Sigmoid colon (tissue), 7 donors: ENCODE measurements around the gene KCNJ4. TPM values are rescaled to one million over a fixed set of nuclear protein-coding genes. Genes with fewer than 3 reads are reported as not detected.
A peak's percentile ranks its signal among the peaks of the same experiment; 100 is the strongest.
"Not testable (repeated sequence)": the region's sequence is repeated elsewhere in the genome, so short reads cannot be mapped to it uniquely, and the experiment has no call there.

Experiments used
- DNase-seq: peaks from one replicate; pipeline ENCODE4 v3.0.0-alpha.2; 2019
- H3K27ac ChIP-seq, 4 donors: fragments of 200-600 bp; sonication (generic); one replicate each; pipeline ENCODE4 v1.5.1; 2016 to 2019; ENCODE audit warnings: mild to moderate bottlenecking in 1 of 4
- H3K27me3 ChIP-seq, 3 donors: fragments of 200-600 bp; sonication (generic); one replicate each; pipeline ENCODE4 v1.5.1; 2019; ENCODE audit warnings: mild to moderate bottlenecking in 1 of 3
- H3K36me3 ChIP-seq, 4 donors: fragments of 200-600 bp; sonication (generic); one replicate each; pipeline ENCODE4 v1.5.1; 2016 to 2019
- H3K4me1 ChIP-seq, 4 donors: fragments of 200-600 bp; sonication (generic); one replicate each; pipeline ENCODE4 v1.5.1; 2017 to 2019
- H3K4me3 ChIP-seq, 4 donors: fragments of 200-600 bp; sonication (generic); one replicate each; pipeline ENCODE4 v1.5.1; 2017 to 2019; ENCODE audit warnings: mild to moderate bottlenecking in 2 of 4, moderate library complexity in 1 of 4
- H3K9me3 ChIP-seq, 4 donors: fragments of 200-600 bp in 3 of 4; sonication (generic) in 3 of 4; one replicate each; pipeline versions ENCODE4 v1.5.1 to v1.6.1; 2013 to 2019
- EP300 ChIP-seq, 4 donors: sonication (generic); formaldehyde crosslinking; IDR thresholded peaks; one replicate each; pipeline ENCODE4 v1.6.1; 2017; ENCODE audit warnings: antibody characterized with exemption in 4 of 4
- POLR2A ChIP-seq, 2 donors: fragments of 450-650 bp; IDR thresholded peaks; one replicate each; pipeline ENCODE4 v1.6.1; 2016; ENCODE audit warnings: antibody characterized with exemption in 2 of 2, mild to moderate bottlenecking in 2 of 2, moderate library complexity in 2 of 2
- POLR2AphosphoS5 ChIP-seq, 4 donors: sonication (generic); formaldehyde crosslinking; IDR thresholded peaks; one replicate each; pipeline ENCODE4 v1.6.1; 2017; ENCODE audit warnings: antibody characterized with exemption in 4 of 4
- WGBS, 2 donors: extraction: QIAGEN DNeasy Blood & Tissue Kit; methylation state at CpG; one replicate each; pipeline ENCODE4 v1.1.7; 2013; 5-methylcytosine and 5-hydroxymethylcytosine counted together
- intact Hi-C: fragments of 100-400 bp; cut with DNase I; formaldehyde crosslinking; loops from one replicate; pipeline ENCODE4 v1.15.1; 2023
- polyA plus RNA-seq, 3 donors: library from polyadenylated mRNA; stranded (reverse); fragments of 200-250 nt; gene quantifications; one replicate each; pipeline ENCODE4 v1.2.3, GENCODE V29; 2013
- total RNA-seq, 4 donors: library from RNA; depleted of rRNA; stranded (reverse); fragments of >200 nt; gene quantifications; one replicate each; pipeline ENCODE4 v1.1.0, GENCODE V29; 2016
- TF ChIP-seq, protein P1 (sequence below), 4 experiments: fragments of 450-650 bp in 3 of 4; fragments of 200-600 bp in 1 of 4; IDR thresholded peaks; one replicate each; pipeline ENCODE4 v1.5.1; 2016 to 2019; ENCODE audit warnings: antibody characterized with exemption in 4 of 4, mild to moderate bottlenecking in 3 of 4, moderate library complexity in 2 of 4
- donor health status: healthy with polysubstance abuse.
- donor health status: Bipolar disorder and iron deficiency.
- donor health status: healthy.

Gene KCNJ4
- total and polyA plus RNA-seq, 7 donors, result 0.03 TPM; not detected in 6

DNA sequence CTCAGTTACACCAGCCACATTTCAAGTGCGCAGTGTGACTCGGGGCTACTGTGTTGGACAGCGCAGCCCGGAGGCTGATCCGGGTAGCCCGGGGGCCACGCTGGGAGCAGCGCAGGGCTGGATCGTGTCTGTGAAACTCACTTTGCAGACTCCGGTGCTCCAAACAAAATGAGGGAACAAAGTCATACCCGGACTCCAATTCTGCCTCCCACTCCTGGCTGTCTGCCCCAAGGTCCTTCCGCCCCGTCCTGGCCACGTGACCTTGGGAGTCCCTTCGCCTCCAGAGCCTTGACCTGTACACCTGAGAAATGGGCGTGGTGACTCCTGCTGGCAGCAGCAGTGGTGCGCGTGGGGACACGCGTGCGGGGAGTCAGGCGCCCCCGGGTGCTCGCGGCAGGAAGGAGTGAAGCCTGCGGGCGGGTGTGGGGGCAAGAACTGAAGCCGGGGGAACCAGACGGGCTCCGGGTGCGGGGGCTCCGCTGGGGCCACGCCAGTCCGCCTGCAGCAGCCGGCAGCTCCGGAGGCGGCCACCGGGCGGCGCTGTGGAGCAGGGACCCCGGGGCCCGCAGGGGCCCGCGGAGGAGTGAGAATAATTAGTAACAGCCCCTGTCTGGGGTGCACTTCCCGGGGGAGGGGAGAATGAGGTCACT is 42.4 kb downstream of the KCNJ4 start:
- TF ChIP-seq, protein P1, sequence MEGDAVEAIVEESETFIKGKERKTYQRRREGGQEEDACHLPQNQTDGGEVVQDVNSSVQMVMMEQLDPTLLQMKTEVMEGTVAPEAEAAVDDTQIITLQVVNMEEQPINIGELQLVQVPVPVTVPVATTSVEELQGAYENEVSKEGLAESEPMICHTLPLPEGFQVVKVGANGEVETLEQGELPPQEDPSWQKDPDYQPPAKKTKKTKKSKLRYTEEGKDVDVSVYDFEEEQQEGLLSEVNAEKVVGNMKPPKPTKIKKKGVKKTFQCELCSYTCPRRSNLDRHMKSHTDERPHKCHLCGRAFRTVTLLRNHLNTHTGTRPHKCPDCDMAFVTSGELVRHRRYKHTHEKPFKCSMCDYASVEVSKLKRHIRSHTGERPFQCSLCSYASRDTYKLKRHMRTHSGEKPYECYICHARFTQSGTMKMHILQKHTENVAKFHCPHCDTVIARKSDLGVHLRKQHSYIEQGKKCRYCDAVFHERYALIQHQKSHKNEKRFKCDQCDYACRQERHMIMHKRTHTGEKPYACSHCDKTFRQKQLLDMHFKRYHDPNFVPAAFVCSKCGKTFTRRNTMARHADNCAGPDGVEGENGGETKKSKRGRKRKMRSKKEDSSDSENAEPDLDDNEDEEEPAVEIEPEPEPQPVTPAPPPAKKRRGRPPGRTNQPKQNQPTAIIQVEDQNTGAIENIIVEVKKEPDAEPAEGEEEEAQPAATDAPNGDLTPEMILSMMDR (IDR thresholded peaks at IDR 0.05), result peak; percentile 22 to 82 (median 50)
- no peak for TF ChIP-seq POLR2AphosphoS5 (IDR thresholded peaks at IDR 0.05)
- Histone ChIP-seq H3K27me3 (no peaks in the 10 kb centered on the region), H3K9me3 (no peaks in the 10 kb centered on the region), H3K36me3 (no peaks in the 10 kb centered on the region), H3K4me1 (peaks cover 0 to 13% (median 11%) of the 10 kb centered on the region in 4 donors), H3K27ac (no peak overlapping the region), H3K4me3 (peak overlapping the region in 3 of 4 donors; percentile 16 to 35 (median 34))
- intact Hi-C loops, result loop anchor here (5.0 kb wide), 1 partner anchor 160 kb away; the partner anchor contains the start of gene DMC1
- WGBS, 2 donors, result 6 to 15% methylated on average over 45 of the region's 45 CpGs
- peak; percentile 61 for DNase-seq

DNA sequence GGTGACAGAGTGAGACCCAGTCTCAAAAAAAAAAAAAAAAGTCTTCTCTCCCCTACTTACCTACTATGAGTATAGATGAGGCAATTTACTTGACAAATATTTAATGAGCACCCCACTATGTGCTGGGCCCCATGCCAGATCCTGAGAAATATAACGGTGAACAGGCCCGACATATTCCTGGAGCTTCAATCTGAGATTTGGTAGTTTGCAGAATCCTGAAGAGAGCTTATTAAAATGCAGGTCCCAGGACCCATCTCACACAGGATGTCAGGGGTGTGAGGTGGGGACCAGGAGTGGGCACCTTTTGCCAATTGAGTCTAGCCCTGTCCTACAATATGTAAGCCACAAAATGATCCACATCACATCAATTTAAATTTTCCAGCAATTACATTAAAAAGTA is 44.0 kb downstream of the KCNJ4 start:
- Histone ChIP-seq H3K4me1 (peaks cover 0 to 13% (median 11%) of the 10 kb centered on the region in 4 donors), H3K36me3 (no peaks in the 10 kb centered on the region), H3K9me3 (no peaks in the 10 kb centered on the region), H3K27ac (no peak overlapping the region), H3K27me3 (no peaks in the 10 kb centered on the region), H3K4me3 (no peak overlapping the region)
- intact Hi-C loops, result loop anchor here (5.0 kb wide), 1 partner anchor 161 kb away; the partner anchor contains the start of gene DMC1
- WGBS, 2 donors, result 95 to 98% methylated on average over 2 of the region's 2 CpGs
- DNase-seq, result peak; percentile 24
- TF ChIP-seq POLR2A (IDR thresholded peaks at IDR 0.05) (no peak), POLR2AphosphoS5 (IDR thresholded peaks at IDR 0.05) (no peak), EP300 (IDR thresholded peaks at IDR 0.05) (no peak)
- TF ChIP-seq, protein P1 (IDR thresholded peaks at IDR 0.05), result no peak

GRCh38 chr22:38409916-38410315 is 45.1 kb downstream of the KCNJ4 start:
- peaks cover 0 to 13% (median 11%) of the 10 kb centered on the region in 4 donors for H3K4me1 ChIP-seq
- intact Hi-C loops, result loop anchor here (5.0 kb wide), 1 partner anchor 162 kb away; the partner anchor contains the start of gene DMC1
- H3K4me3 ChIP-seq, H3K27me3 ChIP-seq, H3K27ac ChIP-seq, H3K9me3 ChIP-seq, H3K36me3 ChIP-seq: not testable (repeated sequence)
- 93 to 96% methylated on average over 35 of the region's 35 CpGs for WGBS, 2 donors
- DNase-seq, result peak; percentile 42

GRCh38 chr22:38406617-38407016 is 48.4 kb downstream of the KCNJ4 start:
- H3K36me3 ChIP-seq, result no peaks in the 10 kb centered on the region
- no peaks in the 10 kb centered on the region for H3K27me3 ChIP-seq
- no peaks in the 10 kb centered on the region for H3K9me3 ChIP-seq
- 74 to 78% methylated on average over 4 of the region's 4 CpGs for WGBS, 2 donors
- H3K4me3 ChIP-seq, result no peak overlapping the region
- H3K27ac ChIP-seq, result no peak overlapping the region
- DNase-seq, result no peak
- no peaks in the 10 kb centered on the region for H3K4me1 ChIP-seq
- TF ChIP-seq, protein P1 (IDR thresholded peaks at IDR 0.05), result no peak
- TF ChIP-seq POLR2AphosphoS5 (IDR thresholded peaks at IDR 0.05) (no peak), POLR2A (IDR thresholded peaks at IDR 0.05) (no peak), EP300 (IDR thresholded peaks at IDR 0.05) (no peak)
- intact Hi-C loops, result no loop called here

DNA sequence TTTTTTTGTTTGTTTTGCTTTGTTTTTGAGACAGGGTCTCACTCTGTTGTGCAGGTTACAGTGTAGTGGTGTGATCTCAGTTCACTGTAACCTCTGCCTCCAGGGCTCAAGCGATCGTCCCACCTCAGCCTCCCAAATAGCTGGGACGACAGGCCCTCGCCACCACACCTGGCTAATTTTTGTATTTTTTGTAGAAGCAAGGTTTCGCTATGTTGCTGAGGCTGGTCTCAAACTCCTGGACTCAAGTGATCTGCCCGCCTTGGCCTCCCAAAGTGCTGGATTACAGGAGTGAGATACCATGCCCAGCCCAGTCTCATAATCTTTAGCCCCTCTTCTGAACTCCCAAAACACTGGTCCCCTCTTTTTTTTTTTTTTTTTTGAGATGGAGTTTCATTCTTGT is 50.6 kb downstream of the KCNJ4 start:
- peaks cover 0 to 2% (median 0%) of the 10 kb centered on the region in 4 donors for H3K4me1 ChIP-seq
- intact Hi-C loops, result no loop called here
- H3K9me3 ChIP-seq, result no peaks in the 10 kb centered on the region
- no peaks in the 10 kb centered on the region for H3K36me3 ChIP-seq
- TF ChIP-seq POLR2A (IDR thresholded peaks at IDR 0.05) (no peak), POLR2AphosphoS5 (IDR thresholded peaks at IDR 0.05) (no peak), EP300 (IDR thresholded peaks at IDR 0.05) (no peak)
- TF ChIP-seq, protein P1 (IDR thresholded peaks at IDR 0.05), result no peak
- no peak for DNase-seq
- H3K27me3 ChIP-seq, result no peaks in the 10 kb centered on the region
- H3K27ac ChIP-seq, result no peak overlapping the region
- whole genome bisulfite sequencing, 2 donors, result 93 to 95% methylated on average over 6 of the region's 6 CpGs
- H3K4me3 ChIP-seq, result no peak overlapping the region
